Mesendoderm (in vitro differentiated cells): ENCODE data around the gene AKR1C1.
"Not testable (repeated sequence)": the region's sequence is repeated elsewhere in the genome, so short reads cannot be mapped to it uniquely, and the experiment has no call there.

ENCODE experiments used
- DNase-seq: peaks from one replicate; pipeline ENCODE4 v3.0.0; 2013
- H2AK5ac ChIP-seq: 2 replicates; pipeline ENCODE4 v1.6.1; 2013; ENCODE audit warnings: low read length, inconsistent platforms
- H2BK120ac ChIP-seq: 2 replicates; pipeline ENCODE4 v1.6.1; 2013; ENCODE audit warnings: low read depth, mild to moderate bottlenecking, low read length, moderate library complexity, mixed read lengths
- H2BK15ac ChIP-seq: replicated peaks from 2 replicates; pipeline ENCODE4 v1.6.1; 2013; ENCODE audit warnings: low read depth, mild to moderate bottlenecking, moderate library complexity
- H2BK5ac ChIP-seq: 2 replicates; pipeline ENCODE4 v1.6.1; 2013; ENCODE audit warnings: low read length, inconsistent platforms
- H3K18ac ChIP-seq: 2 replicates; pipeline ENCODE4 v1.6.1; 2013; ENCODE audit warnings: mild to moderate bottlenecking, low read length, mixed read lengths
- H3K23ac ChIP-seq: one replicate; pipeline ENCODE4 v1.6.1; 2013; ENCODE audit warnings: low read length
- H3K27ac ChIP-seq: 2 replicates; pipeline ENCODE4 v1.5.1; 2013; ENCODE audit warnings: low read depth, mild to moderate bottlenecking, inconsistent platforms, low read length, moderate library complexity
- H3K27me3 ChIP-seq: 2 replicates; pipeline ENCODE4 v1.6.1; 2013; ENCODE audit warnings: low read length, control low read depth, mild to moderate bottlenecking, inconsistent platforms; ENCODE audit not compliant: insufficient read depth, poor library complexity
- H3K36me3 ChIP-seq: 2 replicates; pipeline ENCODE4 v1.6.1; 2013; ENCODE audit warnings: low read length, inconsistent platforms; ENCODE audit not compliant: control insufficient read depth, insufficient read depth
- H3K4ac ChIP-seq: one replicate; pipeline ENCODE4 v1.6.1; 2013; ENCODE audit warnings: low read depth, mild to moderate bottlenecking, low read length, moderate library complexity
- H3K4me1 ChIP-seq: 2 replicates; pipeline ENCODE4 v1.6.1; 2013; ENCODE audit warnings: low read depth, low read length, inconsistent platforms; ENCODE audit not compliant: control insufficient read depth
- H3K4me2 ChIP-seq: 2 replicates; pipeline ENCODE4 v1.6.1; 2013; ENCODE audit warnings: low read length
- H3K4me3 ChIP-seq: 2 replicates; pipeline ENCODE4 v1.5.1; 2013; ENCODE audit warnings: mild to moderate bottlenecking, low read length
- H3K56ac ChIP-seq: one replicate; pipeline ENCODE4 v1.6.1; 2013; ENCODE audit warnings: low read length
- H3K79me1 ChIP-seq: 2 replicates; pipeline ENCODE4 v1.6.1; 2013; ENCODE audit warnings: low read length, inconsistent platforms
- H3K79me2 ChIP-seq: 2 replicates; pipeline ENCODE4 v1.6.1; 2013; ENCODE audit warnings: mild to moderate bottlenecking, low read length; ENCODE audit not compliant: control insufficient read depth, insufficient read depth
- H3K9ac ChIP-seq: 2 replicates; pipeline ENCODE4 v1.6.1; 2013; ENCODE audit warnings: low read length, inconsistent platforms
- H4K5ac ChIP-seq: one replicate; pipeline ENCODE4 v1.6.1; 2013; ENCODE audit warnings: low read length
- H4K8ac ChIP-seq: one replicate; pipeline ENCODE4 v1.6.1; 2013; ENCODE audit warnings: low read depth, mild to moderate bottlenecking, control low read depth, low read length, moderate library complexity
- WGBS: extraction: QIAGEN DNeasy Blood & Tissue Kit; methylation state at CpG from one replicate; pipeline ENCODE4 v1.1.7; 2013; ENCODE audit warnings: low lambda C conversion rate, missing lambda C conversion rate; ENCODE audit not compliant: insufficient coverage; ENCODE audit errors: extremely low coverage; 5-methylcytosine and 5-hydroxymethylcytosine counted together

The AKR1C1 gene

GRCh38 chr10:4956088-4956487 lies 7.1 kb upstream of the AKR1C1 start:
- not testable (repeated sequence) for H3K36me3 ChIP-seq, H3K4ac ChIP-seq, DNase-seq, H3K4me1 ChIP-seq, H3K27ac ChIP-seq, H3K23ac ChIP-seq, H3K56ac ChIP-seq, H2BK5ac ChIP-seq, H2BK120ac ChIP-seq, H3K4me3 ChIP-seq, H3K9ac ChIP-seq, H3K18ac ChIP-seq, H2AK5ac ChIP-seq, H2BK15ac ChIP-seq, H3K4me2 ChIP-seq, H4K5ac ChIP-seq, H4K8ac ChIP-seq, H3K27me3 ChIP-seq, H3K79me2 ChIP-seq, H3K79me1 ChIP-seq
- no CpG with 5 or more reads among the region's 7 CpGs for WGBS

- H3K79me2 ChIP-seq, H3K4me1 ChIP-seq, H2BK120ac ChIP-seq, H3K4ac ChIP-seq, H4K5ac ChIP-seq, H2BK5ac ChIP-seq, H3K4me3 ChIP-seq, DNase-seq, H2BK15ac ChIP-seq, H3K56ac ChIP-seq, H2AK5ac ChIP-seq, H3K23ac ChIP-seq, H3K79me1 ChIP-seq, H3K36me3 ChIP-seq, H3K18ac ChIP-seq, H3K27ac ChIP-seq, H3K4me2 ChIP-seq, H4K8ac ChIP-seq, H3K27me3 ChIP-seq, H3K9ac ChIP-seq: not testable (repeated sequence)
- no CpG with 5 or more reads among the region's 5 CpGs for WGBS
Observed at GRCh38 chr10:4956955-4957645, 6.1 kb upstream of the AKR1C1 start.

- H2AK5ac ChIP-seq, H3K4me1 ChIP-seq, H2BK120ac ChIP-seq, H3K56ac ChIP-seq, H3K27ac ChIP-seq, H3K4ac ChIP-seq, H3K9ac ChIP-seq, H2BK5ac ChIP-seq, H3K79me1 ChIP-seq, H3K18ac ChIP-seq, H4K5ac ChIP-seq, H3K36me3 ChIP-seq, H2BK15ac ChIP-seq, H3K27me3 ChIP-seq, H3K4me3 ChIP-seq, H4K8ac ChIP-seq, H3K23ac ChIP-seq, H3K4me2 ChIP-seq, DNase-seq, H3K79me2 ChIP-seq: not testable (repeated sequence)
- no CpG with 5 or more reads among the region's 11 CpGs for WGBS
Observed at GRCh38 chr10:4961558-4961957, 1.7 kb upstream of the AKR1C1 start.

- no CpG with 5 or more reads among the region's 1 CpG for WGBS
- H2BK120ac ChIP-seq, H3K56ac ChIP-seq, H3K27me3 ChIP-seq, H3K4me1 ChIP-seq, H3K4ac ChIP-seq, H3K79me2 ChIP-seq, H2BK5ac ChIP-seq, H3K36me3 ChIP-seq, H2AK5ac ChIP-seq, H3K9ac ChIP-seq, H4K5ac ChIP-seq, H4K8ac ChIP-seq, H3K23ac ChIP-seq, H3K18ac ChIP-seq, DNase-seq, H2BK15ac ChIP-seq, H3K79me1 ChIP-seq, H3K27ac ChIP-seq, H3K4me2 ChIP-seq, H3K4me3 ChIP-seq: not testable (repeated sequence)
Observed at GRCh38 chr10:4962308-4962707, 907 bp upstream of the AKR1C1 start.

- not testable (repeated sequence) for H3K4ac ChIP-seq, H3K36me3 ChIP-seq, H3K56ac ChIP-seq, H2BK5ac ChIP-seq, H3K18ac ChIP-seq, H3K9ac ChIP-seq, H3K4me1 ChIP-seq, H3K4me2 ChIP-seq, H4K5ac ChIP-seq, H3K27me3 ChIP-seq, H2AK5ac ChIP-seq, H4K8ac ChIP-seq, H3K4me3 ChIP-seq, H2BK120ac ChIP-seq, H3K23ac ChIP-seq, H2BK15ac ChIP-seq, H3K27ac ChIP-seq, DNase-seq, H3K79me2 ChIP-seq, H3K79me1 ChIP-seq
- WGBS: no CpG with 5 or more reads among the region's 4 CpGs
Observed at GRCh38 chr10:4963815-4964154, 570 bp downstream of the AKR1C1 start.

- not testable (repeated sequence) for H3K56ac ChIP-seq, H2AK5ac ChIP-seq, H3K79me2 ChIP-seq, H2BK15ac ChIP-seq, H4K8ac ChIP-seq, H3K18ac ChIP-seq, DNase-seq, H3K9ac ChIP-seq, H3K4me2 ChIP-seq, H3K4me3 ChIP-seq, H3K27ac ChIP-seq, H3K79me1 ChIP-seq, H2BK120ac ChIP-seq, H3K4ac ChIP-seq, H2BK5ac ChIP-seq, H3K23ac ChIP-seq, H3K36me3 ChIP-seq, H3K4me1 ChIP-seq, H4K5ac ChIP-seq, H3K27me3 ChIP-seq
- no CpG with 5 or more reads among the region's 4 CpGs for WGBS
Observed at GRCh38 chr10:4965763-4966162, 2.5 kb downstream of the AKR1C1 start.
